Testis (tissue), 3 donors: Measurements from ENCODE around the gene SMPD2. TPM values are rescaled to one million over a fixed set of nuclear protein-coding genes. Genes with fewer than 3 reads are reported as not detected.

Experiments used
- DNase-seq: peaks from one replicate; pipeline ENCODE4 v3.0.0-alpha.2; 2019
- H3K27ac ChIP-seq, 2 donors: fragments of 200-600 bp; sonication (generic); one replicate each; pipeline ENCODE4 v1.5.1; 2019
- H3K27me3 ChIP-seq: fragments of 200-600 bp; sonication (generic); one replicate; pipeline ENCODE4 v1.5.1; 2019
- H3K36me3 ChIP-seq: fragments of 200-600 bp; sonication (generic); one replicate; pipeline ENCODE4 v1.5.1; 2017; ENCODE audit warnings: low read depth; ENCODE audit errors: missing control alignments
- H3K4me1 ChIP-seq: fragments of 200-600 bp; sonication (generic); one replicate; pipeline ENCODE4 v1.5.1; 2019
- H3K4me3 ChIP-seq, 2 donors: fragments of 200-600 bp; sonication (generic); one replicate each; pipeline ENCODE4 v1.5.1; 2017 to 2019
- H3K9me3 ChIP-seq: fragments of 200-600 bp; sonication (generic); one replicate; pipeline ENCODE4 v1.5.1; 2017
- CTCF ChIP-seq, 3 experiments: fragments of 450-650 bp in 2 of 3; fragments of 200-600 bp in 1 of 3; sonication (generic) in 1 of 3; IDR thresholded peaks; one replicate each; pipeline ENCODE4 v1.5.1; 2016 to 2019; ENCODE audit warnings: antibody characterized with exemption in 3 of 3, mild to moderate bottlenecking in 2 of 3, moderate library complexity in 1 of 3
- POLR2A ChIP-seq: fragments of 450-650 bp; IDR thresholded peaks from one replicate; pipeline ENCODE4 v1.6.1; 2017; ENCODE audit warnings: antibody characterized with exemption, mild to moderate bottlenecking, moderate library complexity
- WGBS, 2 donors: methylation state at CpG; one replicate each; pipeline ENCODE4 v1.1.5; 2018; 5-methylcytosine and 5-hydroxymethylcytosine counted together
- intact Hi-C: fragments of 100-400 bp; cut with DNase I; formaldehyde crosslinking; loops from one replicate; pipeline ENCODE4 v1.15.1; 2023; ENCODE audit warnings: low total_unique reads
- polyA plus RNA-seq: library from polyadenylated mRNA; stranded (reverse); fragments of 350-450 nt; fragmentation: Illumina TruSeq; extraction: RNeasy Lipid Tissue Mini Kit (QIAGEN cat#74804); gene quantifications from one replicate; pipeline ENCODE4 v1.2.3, GENCODE V29; 2014; ENCODE audit warnings: low read depth, low replicate concordance; ENCODE audit not compliant: insufficient read depth
- total RNA-seq, 2 donors: library from RNA; depleted of rRNA; stranded (reverse); fragments of >200 nt; gene quantifications; one replicate each; pipeline ENCODE4 v1.2.3, GENCODE V29; 2016

Gene SMPD2
- total and polyA plus RNA-seq, 3 donors from 2014 or later: 29.9 to 94.3 (median 49.1) TPM

- H3K9me3 ChIP-seq: no peaks in the 10 kb centered on the region
- H3K4me3 ChIP-seq: no peak overlapping the region
- intact Hi-C loops: no loop called here
- no peaks in the 10 kb centered on the region for H3K27me3 ChIP-seq
- TF ChIP-seq CTCF (IDR thresholded peaks at IDR 0.05) (no peak), POLR2A (no peak)
- H3K36me3 ChIP-seq: no peaks in the 10 kb centered on the region
- no peak overlapping the region for H3K27ac ChIP-seq
- H3K4me1 ChIP-seq: no peaks in the 10 kb centered on the region
- no peak for DNase-seq
- WGBS, 2 donors: 78 to 88% methylated on average over 5 of the region's 5 CpGs
These were observed 29.2 kb downstream of the SMPD2 start for GRCh38 chr6:109469591-109470189.

DNA sequence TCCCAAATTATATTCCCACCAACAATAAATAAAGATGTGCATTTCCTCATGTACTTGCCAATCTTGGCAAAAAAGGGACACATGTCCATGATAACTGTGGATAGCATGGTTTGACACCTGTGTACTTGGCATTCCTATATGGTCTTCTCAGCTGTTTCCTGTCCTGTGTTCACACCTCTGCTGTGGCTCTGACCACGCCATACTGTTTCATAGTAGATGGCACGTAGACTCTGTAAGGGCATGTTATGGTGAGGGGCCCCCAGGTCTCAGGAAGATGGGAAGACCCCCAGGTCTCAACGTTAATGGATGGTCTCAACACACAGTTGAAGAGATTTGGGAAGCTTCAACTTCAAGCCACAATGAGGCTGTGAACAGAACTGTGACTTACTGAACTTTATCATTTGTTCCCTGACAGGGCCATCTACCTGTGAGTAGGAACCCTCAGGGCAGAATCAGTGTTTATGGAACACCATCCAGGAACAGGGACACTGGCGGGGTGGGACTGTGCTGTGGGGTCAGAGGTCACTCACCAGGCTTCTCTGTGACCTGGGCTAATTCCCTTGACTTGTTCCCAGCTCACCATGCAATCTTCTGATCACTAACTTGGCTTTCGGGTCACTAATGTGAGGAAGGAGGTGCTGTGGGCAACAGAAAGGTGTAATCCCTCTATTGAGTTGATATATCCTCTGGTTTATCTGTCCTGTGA, 30.7 kb downstream of the SMPD2 start:
- WGBS, 2 donors: 87 to 90% methylated on average over 5 of the region's 5 CpGs
- H3K27me3 ChIP-seq: no peaks in the 10 kb centered on the region
- H3K4me3 ChIP-seq: no peak overlapping the region
- no peaks in the 10 kb centered on the region for H3K36me3 ChIP-seq
- TF ChIP-seq CTCF (IDR thresholded peaks at IDR 0.05): no peak
- TF ChIP-seq POLR2A: no peak
- no peak for DNase-seq
- no peak overlapping the region for H3K27ac ChIP-seq
- no peaks in the 10 kb centered on the region for H3K9me3 ChIP-seq
- H3K4me1 ChIP-seq: no peaks in the 10 kb centered on the region
- intact Hi-C loops: no loop called here

GRCh38 chr6:109472132-109472995, 31.8 kb downstream of the SMPD2 start:
- no peaks in the 10 kb centered on the region for H3K27me3 ChIP-seq
- intact Hi-C loops: no loop called here
- TF ChIP-seq CTCF (IDR thresholded peaks at IDR 0.05): no peak
- no peak for TF ChIP-seq POLR2A
- DNase-seq: no peak
- 90 to 94% methylated on average over 9 of the region's 9 CpGs for WGBS, 2 donors
- H3K27ac ChIP-seq: no peak overlapping the region
- no peak overlapping the region for H3K4me3 ChIP-seq
- no peaks in the 10 kb centered on the region for H3K36me3 ChIP-seq
- H3K4me1 ChIP-seq: no peaks in the 10 kb centered on the region
- no peaks in the 10 kb centered on the region for H3K9me3 ChIP-seq

GRCh38 chr6:109473120-109473519, 32.6 kb downstream of the SMPD2 start:
- intact Hi-C loops: no loop called here
- Histone ChIP-seq H3K36me3 (no peaks in the 10 kb centered on the region), H3K27ac (no peak overlapping the region), H3K9me3 (no peaks in the 10 kb centered on the region), H3K4me1 (peaks cover 3% of the 10 kb centered on the region), H3K27me3 (no peaks in the 10 kb centered on the region), H3K4me3 (no peak overlapping the region)
- 89 to 96% methylated on average over 3 of the region's 3 CpGs for WGBS, 2 donors
- no peak for DNase-seq
- TF ChIP-seq POLR2A (no peak), CTCF (IDR thresholded peaks at IDR 0.05) (no peak)
